ENCODE measurements around the gene TMX2. TPM values are rescaled to one million over a fixed set of nuclear protein-coding genes. Genes with fewer than 3 reads are reported as not detected.

TMX2 gene
- total and polyA plus RNA-seq, 7 donors = 25.2 to 136 (median 37.9) TPM

- Histone ChIP-seq H3K4me1 (peaks cover 0 to 21% (median 17%) of the 10 kb centered on the region in 4 donors), H3K36me3 (peaks cover 10 to 61% (median 28%) of the 10 kb centered on the region in 4 donors), H3K9me3 (no peaks in the 10 kb centered on the region), H3K27ac (peak within 1 kb of the TSS; percentile 93 to 97 (median 96)), H3K27me3 (no peaks in the 10 kb centered on the region), H3K4me3 (peak within 1 kb of the TSS; percentile 75 to 90 (median 88))
- TF ChIP-seq POLR2AphosphoS5 (IDR thresholded peaks at IDR 0.05) (peak; percentile 87 to 95 (median 92)), POLR2A (IDR thresholded peaks at IDR 0.05) (peak; percentile 70 to 85), EP300 (IDR thresholded peaks at IDR 0.05) (peak in 1 of 4 donors; percentile 21)
- TF ChIP-seq, protein P1, sequence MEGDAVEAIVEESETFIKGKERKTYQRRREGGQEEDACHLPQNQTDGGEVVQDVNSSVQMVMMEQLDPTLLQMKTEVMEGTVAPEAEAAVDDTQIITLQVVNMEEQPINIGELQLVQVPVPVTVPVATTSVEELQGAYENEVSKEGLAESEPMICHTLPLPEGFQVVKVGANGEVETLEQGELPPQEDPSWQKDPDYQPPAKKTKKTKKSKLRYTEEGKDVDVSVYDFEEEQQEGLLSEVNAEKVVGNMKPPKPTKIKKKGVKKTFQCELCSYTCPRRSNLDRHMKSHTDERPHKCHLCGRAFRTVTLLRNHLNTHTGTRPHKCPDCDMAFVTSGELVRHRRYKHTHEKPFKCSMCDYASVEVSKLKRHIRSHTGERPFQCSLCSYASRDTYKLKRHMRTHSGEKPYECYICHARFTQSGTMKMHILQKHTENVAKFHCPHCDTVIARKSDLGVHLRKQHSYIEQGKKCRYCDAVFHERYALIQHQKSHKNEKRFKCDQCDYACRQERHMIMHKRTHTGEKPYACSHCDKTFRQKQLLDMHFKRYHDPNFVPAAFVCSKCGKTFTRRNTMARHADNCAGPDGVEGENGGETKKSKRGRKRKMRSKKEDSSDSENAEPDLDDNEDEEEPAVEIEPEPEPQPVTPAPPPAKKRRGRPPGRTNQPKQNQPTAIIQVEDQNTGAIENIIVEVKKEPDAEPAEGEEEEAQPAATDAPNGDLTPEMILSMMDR (IDR thresholded peaks at IDR 0.05) = no peak
- WGBS, 2 donors = 0% methylated on average over 75 of the region's 75 CpGs
- intact Hi-C loops (cut with DNase I) = loop anchor here (2.0 kb wide), 4 partner anchors 21 to 73 kb away; partner anchors contain the start of genes MED19, TMX2 and ZDHHC5
- DNase-seq = peak; percentile 99
Measured at GRCh38 chr11:57741132-57742086, 29.0 kb downstream of the TMX2 start, which contains the start of gene SELENOH. TSS of gene SELENOH (plus strand) at chr11:57741491. CDS start at chr11:57741596, 105 bp downstream.

DNA sequence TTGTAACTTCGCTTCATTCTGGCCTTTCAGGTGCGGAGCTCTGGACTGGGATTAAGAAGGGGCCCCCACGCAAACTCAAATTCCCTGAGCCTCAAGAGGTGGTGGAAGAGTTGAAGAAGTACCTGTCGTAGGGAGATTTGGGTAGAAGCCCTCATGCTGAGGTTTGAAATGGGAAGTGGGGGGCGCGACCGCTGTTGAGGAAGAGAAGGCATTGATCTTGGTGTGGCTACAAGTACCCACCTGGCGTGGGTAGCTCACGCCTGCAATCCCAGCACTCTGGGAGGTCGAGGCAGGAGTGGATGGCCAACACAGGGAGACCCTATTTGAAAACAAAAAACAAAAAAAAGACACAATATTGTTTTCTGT lies 29.7 kb downstream of the TMX2 start:
- Histone ChIP-seq H3K9me3 (no peaks in the 10 kb centered on the region), H3K27ac (peak overlapping the region; percentile 93 to 97 (median 96)), H3K27me3 (no peaks in the 10 kb centered on the region), H3K36me3 (peaks cover 10 to 61% (median 28%) of the 10 kb centered on the region in 4 donors), H3K4me3 (peak overlapping the region; percentile 75 to 90 (median 88)), H3K4me1 (peaks cover 0 to 21% (median 17%) of the 10 kb centered on the region in 4 donors)
- TF ChIP-seq POLR2AphosphoS5 (IDR thresholded peaks at IDR 0.05) (no peak), POLR2A (IDR thresholded peaks at IDR 0.05) (no peak), EP300 (IDR thresholded peaks at IDR 0.05) (no peak)
- TF ChIP-seq, protein P1 (IDR thresholded peaks at IDR 0.05) = no peak
- no peak for DNase-seq
- WGBS, 2 donors = 2% methylated on average over 10 of the region's 10 CpGs
- intact Hi-C loops (cut with DNase I) = loop anchor here (2.0 kb wide), 1 partner anchor 21 kb away; no protein-coding TSS in a partner anchor

- H3K27ac ChIP-seq = no peak overlapping the region
- peaks cover 7 to 40% (median 19%) of the 10 kb centered on the region in 4 donors for H3K36me3 ChIP-seq
- WGBS, 2 donors = 84 to 92% methylated on average over 2 of the region's 2 CpGs
- intact Hi-C loops (cut with DNase I) = no loop called here
- TF ChIP-seq EP300 (IDR thresholded peaks at IDR 0.05) = no peak
- H3K4me1 ChIP-seq = peaks cover 0 to 21% (median 17%) of the 10 kb centered on the region in 4 donors
- H3K9me3 ChIP-seq = no peaks in the 10 kb centered on the region
- no peak for DNase-seq
- H3K27me3 ChIP-seq = no peaks in the 10 kb centered on the region
- H3K4me3 ChIP-seq = no peak overlapping the region
Measured at GRCh38 chr11:57744357-57744756, 32.0 kb downstream of the TMX2 start.

DNA sequence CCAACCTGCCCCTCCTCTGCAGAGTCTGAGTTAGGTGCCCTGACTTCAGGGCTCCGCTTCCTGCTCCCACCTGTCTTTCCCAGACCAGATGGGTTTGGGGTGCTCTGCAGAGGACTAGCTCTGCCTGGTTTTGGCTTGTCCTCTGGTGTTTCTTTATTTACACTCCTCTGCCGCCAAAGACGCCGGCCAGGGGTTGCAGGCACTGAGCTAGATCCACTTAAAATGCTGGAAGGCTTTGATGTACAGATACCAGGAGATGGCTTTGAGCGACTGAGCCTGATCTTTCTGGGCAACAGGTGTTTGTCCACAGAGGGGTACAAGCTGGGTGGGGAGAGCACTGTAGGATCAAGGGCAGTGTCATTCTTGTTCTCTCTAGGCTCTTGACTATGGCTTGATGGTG lies 32.8 kb downstream of the TMX2 start:
- peaks cover 0 to 21% (median 17%) of the 10 kb centered on the region in 4 donors for H3K4me1 ChIP-seq
- no peak overlapping the region for H3K4me3 ChIP-seq
- no peaks in the 10 kb centered on the region for H3K9me3 ChIP-seq
- WGBS, 2 donors = 93% methylated on average over 5 of the region's 5 CpGs
- no peak for DNase-seq
- H3K36me3 ChIP-seq = peaks cover 7 to 34% (median 19%) of the 10 kb centered on the region in 4 donors
- intact Hi-C loops (cut with DNase I) = no loop called here
- H3K27me3 ChIP-seq = no peaks in the 10 kb centered on the region
- H3K27ac ChIP-seq = no peak overlapping the region
- no peak for TF ChIP-seq POLR2AphosphoS5 (IDR thresholded peaks at IDR 0.05)
- TF ChIP-seq, protein P1 (IDR thresholded peaks at IDR 0.05) = no peak
- TF ChIP-seq POLR2A (IDR thresholded peaks at IDR 0.05) = no peak
- no peak for TF ChIP-seq EP300 (IDR thresholded peaks at IDR 0.05)

- Histone ChIP-seq H3K36me3 (peaks cover 7 to 34% (median 19%) of the 10 kb centered on the region in 4 donors), H3K9me3 (no peaks in the 10 kb centered on the region), H3K27ac (no peak overlapping the region), H3K4me1 (peaks cover 0 to 15% (median 10%) of the 10 kb centered on the region in 4 donors), H3K27me3 (no peaks in the 10 kb centered on the region), H3K4me3 (no peak overlapping the region)
- intact Hi-C loops (cut with DNase I) = no loop called here
- DNase-seq = no peak
- 92% methylated on average over 1 of the region's 1 CpG for WGBS, 2 donors
- TF ChIP-seq, protein P1 (IDR thresholded peaks at IDR 0.05) = no peak
- TF ChIP-seq EP300 (IDR thresholded peaks at IDR 0.05) (no peak), POLR2A (IDR thresholded peaks at IDR 0.05) (no peak), POLR2AphosphoS5 (IDR thresholded peaks at IDR 0.05) (no peak)
Measured at GRCh38 chr11:57746920-57747319, 34.5 kb downstream of the TMX2 start.
